ENCODE results near the gene ANP32B. TPM values are rescaled to one million over a fixed set of nuclear protein-coding genes. Genes with fewer than 3 reads are reported as not detected.

The ANP32B gene
- 8.5 and 10.5 TPM in 2 replicates for total RNA-seq

GRCh38 chr9:97982683-97983588 is at the start of gene ANP32B:
Gene ANP32B (plus strand): TSS chr9:97983341. CDS start chr9:97983556, 215 bp downstream.

GRCh38 chr9:97938081-97938644 is 45.0 kb upstream of the ANP32B start, which contains the start of gene HEMGN:
Gene HEMGN (minus strand): TSS chr9:97938172. CDS start chr9:97938136, 36 bp downstream.

GRCh38 chr9:98056269-98057137 is 73.4 kb downstream of the ANP32B start, which contains the start of gene NANS:
Gene NANS (plus strand): TSS chr9:98056732. CDS start chr9:98056809, 77 bp downstream.

Small RNA genes within 50 kb of the gene (small RNA-seq; reads per million reads assigned to genes)
- not detected for gene RNU6-918P

Other genes with a start within 250 kb of the ANP32B start
- not detected in 2 replicates for gene FOXE1, start 130.1 kb upstream of the ANP32B start, total RNA-seq
- gene TRMO, start 60.8 kb upstream of the ANP32B start, total RNA-seq = 14.5 and 15.0 TPM in 2 replicates
- not detected in 2 replicates for gene HEMGN, start 45.2 kb upstream of the ANP32B start, total RNA-seq
- gene NANS, start 73.4 kb downstream of the ANP32B start, total RNA-seq = 79.4 and 91.4 TPM in 2 replicates
- 2.3 and 2.9 TPM in 2 replicates for gene TRIM14, start 135.9 kb downstream of the ANP32B start, total RNA-seq
- gene CORO2A, start 209.3 kb downstream of the ANP32B start, total RNA-seq = 0.48 and 0.65 TPM in 2 replicates

Data from vein endothelial cell (primary cell).